Measurements from ENCODE around the gene TEX101.
A peak's percentile ranks its signal among the peaks of the same experiment; 100 is the strongest.

Gene TEX101

DNA sequence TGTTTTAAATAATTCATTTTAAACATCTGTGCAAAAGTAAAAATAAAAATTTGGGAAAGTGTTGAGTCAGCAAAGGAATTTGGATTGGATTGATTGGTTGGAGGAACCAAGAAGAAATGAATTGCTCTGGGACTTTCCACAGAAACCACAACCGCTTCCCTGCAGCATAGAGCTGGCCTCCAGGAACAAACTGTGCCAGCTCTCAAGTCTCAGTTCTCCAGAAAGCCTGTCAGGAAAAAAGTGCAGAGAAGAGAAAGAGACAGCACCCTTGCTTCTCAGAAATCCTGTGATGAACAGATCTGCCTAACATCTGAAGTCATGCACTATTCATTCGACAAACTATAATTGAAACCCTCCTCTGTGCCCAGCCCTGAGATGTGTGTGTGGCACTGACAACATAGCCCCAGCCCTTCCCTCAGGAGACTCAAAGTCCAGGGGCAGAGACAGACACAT lies 35.9 kb downstream of the TEX101 start:
- DNase-seq (ENCODE audit: low read depth), result peak; percentile 73
- no peak overlapping the region for H3K4me3 ChIP-seq (ENCODE audit: control insufficient read depth, low read depth, low read length)
- TF ChIP-seq, protein P1, sequence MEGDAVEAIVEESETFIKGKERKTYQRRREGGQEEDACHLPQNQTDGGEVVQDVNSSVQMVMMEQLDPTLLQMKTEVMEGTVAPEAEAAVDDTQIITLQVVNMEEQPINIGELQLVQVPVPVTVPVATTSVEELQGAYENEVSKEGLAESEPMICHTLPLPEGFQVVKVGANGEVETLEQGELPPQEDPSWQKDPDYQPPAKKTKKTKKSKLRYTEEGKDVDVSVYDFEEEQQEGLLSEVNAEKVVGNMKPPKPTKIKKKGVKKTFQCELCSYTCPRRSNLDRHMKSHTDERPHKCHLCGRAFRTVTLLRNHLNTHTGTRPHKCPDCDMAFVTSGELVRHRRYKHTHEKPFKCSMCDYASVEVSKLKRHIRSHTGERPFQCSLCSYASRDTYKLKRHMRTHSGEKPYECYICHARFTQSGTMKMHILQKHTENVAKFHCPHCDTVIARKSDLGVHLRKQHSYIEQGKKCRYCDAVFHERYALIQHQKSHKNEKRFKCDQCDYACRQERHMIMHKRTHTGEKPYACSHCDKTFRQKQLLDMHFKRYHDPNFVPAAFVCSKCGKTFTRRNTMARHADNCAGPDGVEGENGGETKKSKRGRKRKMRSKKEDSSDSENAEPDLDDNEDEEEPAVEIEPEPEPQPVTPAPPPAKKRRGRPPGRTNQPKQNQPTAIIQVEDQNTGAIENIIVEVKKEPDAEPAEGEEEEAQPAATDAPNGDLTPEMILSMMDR (conservative IDR thresholded peaks at IDR 0.05; ENCODE audit: control insufficient read depth, insufficient read depth, low read depth, low read length), result no peak

DNA sequence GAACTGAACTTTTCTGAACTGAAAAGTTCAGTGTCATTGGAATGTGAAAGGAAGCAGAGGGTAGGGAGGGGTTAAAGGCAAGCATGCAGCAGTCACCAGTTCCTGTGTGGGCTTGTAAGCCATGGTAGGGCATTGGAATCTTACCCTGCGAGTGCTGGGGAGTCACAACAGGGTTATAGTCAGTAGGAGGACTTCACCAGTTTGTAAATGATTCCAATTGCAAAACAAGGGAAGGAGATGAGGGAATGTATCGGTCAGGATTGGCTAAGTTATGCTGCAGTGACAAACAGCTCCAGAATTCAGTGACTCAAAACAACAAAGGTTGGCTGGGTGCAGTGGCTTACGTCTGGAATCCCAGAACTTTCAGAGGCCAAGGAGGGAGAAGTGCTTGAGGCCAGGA lies 37.9 kb downstream of the TEX101 start:
- DNase-seq (ENCODE audit: low read depth), result peak; percentile 19
- TF ChIP-seq, protein P1 (conservative IDR thresholded peaks at IDR 0.05; ENCODE audit: control insufficient read depth, insufficient read depth, low read depth, low read length), result no peak
- H3K4me3 ChIP-seq (ENCODE audit: control insufficient read depth, low read depth, low read length), result no peak overlapping the region

DNA sequence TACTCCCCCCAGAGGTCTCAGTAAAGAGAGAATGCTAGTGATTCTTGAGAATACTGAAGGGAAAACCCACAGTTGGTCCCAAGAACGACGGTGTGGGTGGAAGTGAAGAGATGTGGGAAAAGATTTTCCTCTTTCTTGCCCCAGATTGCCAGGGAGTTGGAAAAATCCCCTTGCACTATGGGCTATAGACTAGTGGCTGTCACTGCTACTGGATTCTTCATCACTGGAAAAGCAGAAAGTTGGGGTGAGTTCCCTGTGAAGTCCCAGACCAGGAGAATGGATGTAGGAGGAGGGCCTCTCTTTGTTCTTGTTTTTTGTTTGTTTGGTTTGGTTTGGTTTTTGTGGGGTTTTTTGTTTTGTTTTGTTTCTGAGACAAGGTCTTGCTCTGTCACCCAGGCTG lies 39.3 kb downstream of the TEX101 start:
- TF ChIP-seq, protein P1 (conservative IDR thresholded peaks at IDR 0.05; ENCODE audit: control insufficient read depth, insufficient read depth, low read depth, low read length), result no peak
- no peak for DNase-seq (ENCODE audit: low read depth)
- H3K4me3 ChIP-seq (ENCODE audit: control insufficient read depth, low read depth, low read length), result no peak overlapping the region

DNA sequence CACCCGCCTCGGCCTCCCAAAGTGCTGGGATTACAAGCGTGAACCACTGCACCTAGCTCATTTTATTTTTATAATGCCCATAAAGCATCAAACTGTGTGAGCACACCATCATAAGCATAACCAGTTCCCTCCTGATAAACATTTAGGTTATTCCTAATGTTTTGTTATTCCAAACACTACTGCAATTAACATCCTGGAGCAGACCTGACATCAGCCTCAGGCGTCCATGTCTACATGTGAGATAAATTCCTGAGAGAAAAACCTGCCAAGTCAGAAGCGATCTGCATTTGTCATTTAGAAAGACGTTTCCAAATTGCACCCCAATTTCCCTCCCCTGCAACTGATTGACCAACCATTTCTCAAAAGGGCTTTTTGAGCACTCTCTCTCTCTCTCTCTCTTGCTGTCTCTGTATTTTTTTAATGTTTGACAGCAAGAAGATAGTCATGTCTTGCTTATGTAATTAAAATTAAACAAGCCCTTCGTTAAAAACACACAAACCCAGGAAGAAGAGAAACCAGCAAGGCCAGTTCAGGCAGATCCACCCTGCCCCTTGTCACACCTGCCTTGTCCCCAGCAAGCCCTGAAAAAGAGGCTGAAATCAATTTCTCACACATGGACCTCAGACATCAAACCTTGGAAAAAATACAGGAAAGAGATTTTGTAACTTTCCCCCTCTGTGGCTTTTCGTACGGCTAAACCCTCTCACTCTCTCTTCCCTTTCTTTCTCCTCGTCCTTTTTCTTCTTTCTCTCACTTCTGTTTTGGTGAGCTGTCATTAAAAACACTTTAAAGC lies 40.8 kb downstream of the TEX101 start:
- no peak for DNase-seq (ENCODE audit: low read depth)
- no peak overlapping the region for H3K4me3 ChIP-seq (ENCODE audit: control insufficient read depth, low read depth, low read length)
- TF ChIP-seq, protein P1 (conservative IDR thresholded peaks at IDR 0.05; ENCODE audit: control insufficient read depth, insufficient read depth, low read depth, low read length), result no peak

DNA sequence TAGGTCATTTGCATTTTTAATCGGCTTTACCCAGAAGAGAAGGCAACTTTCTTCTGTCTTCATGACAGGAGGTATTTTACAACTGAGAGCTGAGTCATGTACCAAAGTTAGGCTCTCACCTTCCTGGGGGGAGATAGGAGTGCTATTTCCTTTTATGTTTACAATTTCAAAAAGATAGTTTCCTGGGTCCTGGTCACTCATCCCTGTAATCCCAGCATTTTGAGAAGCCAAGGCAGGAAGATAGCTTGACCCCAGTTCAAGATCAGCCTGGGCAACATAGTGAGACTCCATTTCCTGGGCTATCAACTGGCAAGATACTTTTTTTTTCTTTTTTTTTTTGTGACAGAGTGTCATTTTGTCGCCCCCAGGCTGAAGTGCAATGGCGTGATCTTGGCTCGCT lies 43.1 kb downstream of the TEX101 start:
- TF ChIP-seq, protein P1 (conservative IDR thresholded peaks at IDR 0.05; ENCODE audit: control insufficient read depth, insufficient read depth, low read depth, low read length), result no peak
- no peak overlapping the region for H3K4me3 ChIP-seq (ENCODE audit: control insufficient read depth, low read depth, low read length)

DNA sequence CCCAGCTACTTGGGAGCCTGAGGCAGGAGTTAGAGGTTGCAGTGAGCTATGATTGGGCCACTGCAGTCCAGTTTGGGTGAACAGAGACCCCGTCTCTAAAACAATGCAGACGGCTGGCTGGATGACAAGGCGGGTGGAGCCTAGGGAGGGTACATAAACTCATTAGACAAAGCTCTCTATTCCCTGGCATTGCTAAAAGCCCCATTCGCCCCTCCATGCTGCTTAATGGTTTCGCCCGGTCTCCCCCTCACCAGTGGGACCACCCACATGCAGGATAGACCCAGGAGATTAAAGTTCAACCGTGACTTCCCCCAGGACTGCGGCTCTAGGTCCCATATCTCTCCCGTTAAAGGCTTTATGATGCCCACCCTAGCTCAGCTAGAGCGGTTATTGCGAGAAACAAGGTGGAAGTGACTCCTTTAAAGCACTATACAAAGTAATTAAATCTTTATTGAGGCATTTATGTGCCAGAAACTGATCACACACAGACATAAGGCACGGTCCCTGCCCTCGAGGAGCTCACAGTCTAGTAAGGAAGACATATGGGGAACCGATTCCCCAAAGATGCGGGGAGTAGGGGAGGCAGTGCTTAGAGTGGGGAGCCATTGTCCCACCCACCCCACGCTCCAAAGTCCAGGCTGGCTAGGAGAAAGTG lies 45.8 kb downstream of the TEX101 start:
- H3K4me3 ChIP-seq (ENCODE audit: control insufficient read depth, low read depth, low read length), result no peak overlapping the region
- DNase-seq (ENCODE audit: low read depth), result no peak
- TF ChIP-seq, protein P1 (conservative IDR thresholded peaks at IDR 0.05; ENCODE audit: control insufficient read depth, insufficient read depth, low read depth, low read length), result no peak

More for the DNA sequence above, 43.1 kb downstream of the TEX101 start:
- DNase-seq (ENCODE audit: low read depth), result no peak

Measured in fibroblast of mammary gland (primary cell).